ENCODE results near the gene PHC1. TPM values are rescaled to one million over a fixed set of nuclear protein-coding genes. Genes with fewer than 3 reads are reported as not detected.

Gene PHC1
- polyA plus RNA-seq, 4 donors = 66.2 to 91.7 (median 85.4) TPM

Other genes with a start within 250 kb of the PHC1 start
- gene RIMKLB, start 216.5 kb upstream of the PHC1 start, polyA plus RNA-seq (ENCODE audit: insufficient read length in 4 of 4) = 100 to 1,000 TPM in 3 of 4 donors, 10 to 100 TPM in 1; 85.4 to 106 (median 104) TPM
- gene A2ML1, start 91.9 kb upstream of the PHC1 start, polyA plus RNA-seq (ENCODE audit: insufficient read length in 4 of 4) = under 1 TPM in 3 of 4 donors, not detected in 1; 0.06 to 0.40 (median 0.21) TPM
- gene M6PR, start 35.1 kb downstream of the PHC1 start, polyA plus RNA-seq (ENCODE audit: insufficient read length in 4 of 4) = 100 to 1,000 TPM; 189 to 217 (median 210) TPM
- 1 to 10 TPM; 1.5 to 3.3 (median 2.6) TPM for gene KLRG1, start 75.0 kb downstream of the PHC1 start, polyA plus RNA-seq (ENCODE audit: insufficient read length in 4 of 4)
- 100 to 1,000 TPM; 210 to 247 (median 246) TPM for gene A2M, start 201.4 kb downstream of the PHC1 start, polyA plus RNA-seq (ENCODE audit: insufficient read length in 4 of 4)

All from right renal pelvis (tissue), 4 donors.